KMS-11 (cell line): Measurements from ENCODE around the gene ITFG1.
"Not testable (repeated sequence)": the region's sequence is repeated elsewhere in the genome, so short reads cannot be mapped to it uniquely, and the experiment has no call there.

Source experiments
- H2AFZ ChIP-seq: fragments of 200-600 bp; sonication (generic); 2 replicates; pipeline ENCODE4 v1.6.1; 2016; ENCODE audit warnings: antibody characterized with exemption, mixed run types, low read depth
- H3K27ac ChIP-seq: fragments of 200-600 bp; sonication (generic); 2 replicates; pipeline ENCODE4 v1.6.1; 2016; ENCODE audit warnings: mild to moderate bottlenecking, mixed run types
- H3K27me3 ChIP-seq: fragments of 200-600 bp; sonication (generic); 2 replicates; pipeline ENCODE4 v1.6.1; 2017; ENCODE audit warnings: mild to moderate bottlenecking, low read depth, mixed run types, moderate library complexity; ENCODE audit not compliant: insufficient read depth
- H3K36me3 ChIP-seq: fragments of 200-600 bp; sonication (generic); 2 replicates; pipeline ENCODE4 v1.6.1; 2017; ENCODE audit warnings: mild to moderate bottlenecking, mixed run types; ENCODE audit not compliant: insufficient read depth
- H3K4me1 ChIP-seq: fragments of 200-600 bp; sonication (generic); 2 replicates; pipeline ENCODE4 v1.6.1; 2016; ENCODE audit warnings: mild to moderate bottlenecking, low read depth, mixed run types; ENCODE audit not compliant: poor library complexity, severe bottlenecking
- H3K4me2 ChIP-seq: fragments of 200-600 bp; sonication (generic); 2 replicates; pipeline ENCODE4 v1.7.0; 2016; ENCODE audit warnings: mild to moderate bottlenecking, mixed run types
- H3K4me3 ChIP-seq: fragments of 200-600 bp; sonication (generic); IDR thresholded peaks from 2 replicates; pipeline ENCODE4 v1.6.1; 2017; ENCODE audit warnings: low read depth, low read length, mixed read lengths; ENCODE audit not compliant: insufficient read depth
- H3K79me2 ChIP-seq: fragments of 200-600 bp; sonication (generic); 2 replicates; pipeline ENCODE4 v1.6.1; 2016; ENCODE audit warnings: low read depth, mixed run types; ENCODE audit not compliant: insufficient read depth
- H3K9ac ChIP-seq: fragments of 200-600 bp; sonication (generic); 2 replicates; pipeline ENCODE4 v1.6.1; 2016; ENCODE audit warnings: mild to moderate bottlenecking, mixed run types
- H4K20me1 ChIP-seq: fragments of 200-600 bp; sonication (generic); 2 replicates; pipeline ENCODE4 v1.6.1; 2016; ENCODE audit warnings: mild to moderate bottlenecking, mixed run types; ENCODE audit not compliant: insufficient read depth
- TF ChIP-seq, protein P1 (sequence below): fragments of 200-600 bp; sonication (generic); conservative IDR thresholded peaks from 2 replicates; pipeline ENCODE4 v1.6.1; 2017; ENCODE audit warnings: low read depth, mild to moderate bottlenecking, antibody characterized with exemption, low read length, moderate library complexity, mixed read lengths

The ITFG1 gene

DNA sequence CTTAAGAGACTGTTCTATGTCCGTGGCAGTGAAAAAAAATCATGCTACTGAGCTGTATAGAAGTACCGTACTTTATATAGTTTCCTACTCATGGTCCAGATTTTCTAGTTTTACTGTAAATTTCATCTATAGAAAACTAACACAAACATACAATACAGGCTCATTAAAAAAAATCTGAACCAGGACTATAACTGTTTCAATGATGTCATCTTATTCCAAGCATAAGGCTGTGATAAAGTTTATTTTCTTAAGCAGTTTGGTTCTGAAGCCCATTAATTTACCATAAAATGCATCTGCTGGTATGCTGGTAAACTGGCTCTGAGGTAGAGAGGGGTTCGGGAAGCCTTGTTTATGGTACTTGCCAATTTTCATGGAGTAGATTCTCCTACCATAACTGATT lies 300.4 kb downstream of the ITFG1 start:
- Histone ChIP-seq H3K79me2 (no peaks in the 10 kb centered on the region), H3K27ac (no peak overlapping the region), H3K4me3 (no peak overlapping the region), H4K20me1 (no peaks in the 10 kb centered on the region), H3K4me1 (no peaks in the 10 kb centered on the region), H2AFZ (no peak overlapping the region), H3K9ac (no peak overlapping the region), H3K4me2 (no peak overlapping the region), H3K36me3 (peaks cover 5% of the 10 kb centered on the region; the same call in 1 of the 2 replicates), H3K27me3 (no peaks in the 10 kb centered on the region)
- TF ChIP-seq, protein P1, sequence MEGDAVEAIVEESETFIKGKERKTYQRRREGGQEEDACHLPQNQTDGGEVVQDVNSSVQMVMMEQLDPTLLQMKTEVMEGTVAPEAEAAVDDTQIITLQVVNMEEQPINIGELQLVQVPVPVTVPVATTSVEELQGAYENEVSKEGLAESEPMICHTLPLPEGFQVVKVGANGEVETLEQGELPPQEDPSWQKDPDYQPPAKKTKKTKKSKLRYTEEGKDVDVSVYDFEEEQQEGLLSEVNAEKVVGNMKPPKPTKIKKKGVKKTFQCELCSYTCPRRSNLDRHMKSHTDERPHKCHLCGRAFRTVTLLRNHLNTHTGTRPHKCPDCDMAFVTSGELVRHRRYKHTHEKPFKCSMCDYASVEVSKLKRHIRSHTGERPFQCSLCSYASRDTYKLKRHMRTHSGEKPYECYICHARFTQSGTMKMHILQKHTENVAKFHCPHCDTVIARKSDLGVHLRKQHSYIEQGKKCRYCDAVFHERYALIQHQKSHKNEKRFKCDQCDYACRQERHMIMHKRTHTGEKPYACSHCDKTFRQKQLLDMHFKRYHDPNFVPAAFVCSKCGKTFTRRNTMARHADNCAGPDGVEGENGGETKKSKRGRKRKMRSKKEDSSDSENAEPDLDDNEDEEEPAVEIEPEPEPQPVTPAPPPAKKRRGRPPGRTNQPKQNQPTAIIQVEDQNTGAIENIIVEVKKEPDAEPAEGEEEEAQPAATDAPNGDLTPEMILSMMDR: no peak

DNA sequence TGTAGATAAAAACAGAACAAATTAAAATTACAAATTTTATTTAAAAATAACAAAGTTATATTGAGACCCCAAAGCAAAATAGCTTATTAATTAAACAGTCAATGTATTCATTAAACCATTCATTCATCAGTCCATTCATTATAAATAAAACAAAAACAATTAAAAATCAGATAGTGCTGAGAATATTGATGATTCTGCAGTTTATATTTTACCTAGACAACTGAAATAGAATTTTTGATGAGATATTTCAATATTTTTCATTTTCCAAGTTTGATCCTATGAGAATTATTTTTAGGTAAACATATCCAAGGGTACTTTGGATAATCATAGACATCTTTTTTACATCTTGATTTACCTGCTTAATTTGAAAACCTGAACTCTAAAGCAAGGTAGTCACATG lies 301.9 kb downstream of the ITFG1 start:
- no peak overlapping the region for H3K4me3 ChIP-seq
- no peak overlapping the region for H3K4me2 ChIP-seq
- no peaks in the 10 kb centered on the region for H3K79me2 ChIP-seq
- no peak overlapping the region for H3K9ac ChIP-seq
- TF ChIP-seq, protein P1: no peak
- peaks cover 5% of the 10 kb centered on the region; the same call in 1 of the 2 replicates for H3K36me3 ChIP-seq
- H3K27ac ChIP-seq: no peak overlapping the region
- no peaks in the 10 kb centered on the region for H3K27me3 ChIP-seq
- H2AFZ ChIP-seq: no peak overlapping the region
- H4K20me1 ChIP-seq: no peaks in the 10 kb centered on the region
- no peaks in the 10 kb centered on the region for H3K4me1 ChIP-seq

DNA sequence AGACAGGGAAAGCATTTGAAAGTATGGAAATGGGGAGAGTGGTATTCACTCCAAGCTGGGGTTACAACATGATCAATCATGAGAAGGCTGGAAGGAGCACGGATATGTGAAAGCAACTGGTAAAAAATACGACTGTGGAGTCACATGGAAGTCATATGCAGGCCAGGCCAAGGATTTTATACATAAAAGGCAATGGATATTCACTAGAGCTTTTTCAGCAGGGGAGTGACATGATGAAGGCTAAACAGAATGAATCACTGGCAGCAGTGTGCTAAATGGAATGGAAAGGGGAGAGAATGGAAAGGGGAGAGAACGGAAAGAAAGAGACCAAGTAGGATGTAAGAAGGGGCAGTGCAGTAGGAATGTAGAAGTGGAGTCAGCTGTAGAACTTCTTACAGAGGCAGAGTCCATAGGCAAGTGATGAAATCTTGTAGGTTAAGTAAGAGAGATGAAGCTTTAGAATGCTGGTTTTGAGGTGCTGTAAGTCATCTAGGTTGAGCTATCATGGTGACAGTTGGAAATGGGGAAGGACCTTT lies 304.1 kb downstream of the ITFG1 start:
- Histone ChIP-seq H3K27me3 (no peaks in the 10 kb centered on the region), H3K4me1 (no peaks in the 10 kb centered on the region), H4K20me1 (no peaks in the 10 kb centered on the region), H2AFZ (no peak overlapping the region), H3K79me2 (no peaks in the 10 kb centered on the region), H3K9ac (no peak overlapping the region), H3K27ac (no peak overlapping the region), H3K4me2 (no peak overlapping the region), H3K36me3 (peaks cover 5% of the 10 kb centered on the region; the same call in 1 of the 2 replicates), H3K4me3 (no peak overlapping the region)
- TF ChIP-seq, protein P1: no peak

DNA sequence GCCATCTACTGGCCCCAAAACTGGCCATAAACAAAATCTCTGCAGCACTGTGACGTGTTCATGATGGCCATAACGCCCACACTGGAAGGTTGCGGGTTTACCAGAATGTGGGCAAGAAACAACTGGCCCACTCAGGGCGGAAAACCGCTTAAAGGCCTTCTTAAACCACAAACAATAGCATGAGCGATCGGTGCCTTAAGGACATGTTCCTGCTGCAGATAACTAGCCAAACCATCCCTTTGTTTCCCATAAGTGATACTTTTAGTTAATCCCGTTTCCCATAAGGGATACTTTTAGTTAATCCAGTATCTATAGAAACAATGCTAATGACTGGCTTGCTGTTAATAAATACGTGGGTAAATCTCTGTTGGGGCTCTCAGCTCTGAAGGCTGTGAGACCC lies 308.4 kb downstream of the ITFG1 start:
- H3K9ac ChIP-seq, H3K27ac ChIP-seq, H4K20me1 ChIP-seq, H3K27me3 ChIP-seq, H3K4me3 ChIP-seq, H3K4me2 ChIP-seq, H3K4me1 ChIP-seq, H3K36me3 ChIP-seq, H3K79me2 ChIP-seq, H2AFZ ChIP-seq: not testable (repeated sequence)

DNA sequence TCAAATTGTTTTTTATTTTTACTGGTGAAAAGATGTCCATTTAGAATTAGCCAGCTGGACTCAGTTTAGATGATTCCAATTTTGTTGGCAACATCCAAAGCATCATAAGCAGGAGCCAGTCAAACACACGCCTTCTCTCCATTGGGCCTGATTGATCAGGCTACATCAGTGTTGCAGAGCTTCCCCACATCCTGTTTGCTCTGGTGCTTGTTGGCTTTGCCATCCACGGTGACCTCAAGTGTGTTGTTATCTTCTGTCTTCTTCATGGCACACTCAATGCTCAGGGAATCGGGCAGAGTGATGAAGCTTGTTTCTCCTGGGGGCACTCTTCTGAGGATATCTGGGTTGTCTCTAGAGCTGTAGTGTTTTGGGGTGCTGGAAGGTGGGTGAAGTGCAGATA lies 310.8 kb downstream of the ITFG1 start:
- H4K20me1 ChIP-seq: no peaks in the 10 kb centered on the region
- H3K9ac ChIP-seq: no peak overlapping the region
- H3K4me3 ChIP-seq: no peak overlapping the region
- H2AFZ ChIP-seq: no peak overlapping the region
- H3K4me1 ChIP-seq: no peaks in the 10 kb centered on the region
- no peaks in the 10 kb centered on the region for H3K27me3 ChIP-seq
- no peak overlapping the region for H3K27ac ChIP-seq
- no peak overlapping the region for H3K4me2 ChIP-seq
- H3K36me3 ChIP-seq: no peaks in the 10 kb centered on the region
- TF ChIP-seq, protein P1: no peak
- no peaks in the 10 kb centered on the region for H3K79me2 ChIP-seq
